MCF 10A (cell line): ENCODE results near the gene COPG2. TPM values are rescaled to one million over a fixed set of nuclear protein-coding genes. Genes with fewer than 3 reads are reported as not detected.

Source experiments
- BruUV-seq: library from RNA; stranded (reverse); fragments of 400-500 nt; replicated peaks from 2 replicates; lab custom pipeline; 2021; lab: Mats Ljungman, UMichigan
- CTCF ChIA-PET: fragments of 300-600 bp; sonication (Branson Sonifier 250); formaldehyde crosslinking; extraction: SDS; loops from one replicate; lab custom pipeline; 2021; ENCODE audit warnings: antibody characterized with exemption, inconsistent platforms; lab: Yijun Ruan, JAX
- POLR2A ChIA-PET: fragments of 300-600, 350-650 bp; sonication (Branson Sonifier 250); formaldehyde crosslinking; extraction: SDS; loops from one replicate; lab custom pipeline; 2020; ENCODE audit warnings: antibody characterized with exemption, inconsistent platforms; lab: Yijun Ruan, JAX
- DNase-seq: peaks from one replicate; pipeline ENCODE4 v3.0.0-alpha.2; 2018; ENCODE audit not compliant: unreplicated experiment
- H3K27ac Mint-ChIP-seq: one replicate; pipeline ENCODE4 v1.8.0; 2022; ENCODE audit warnings: mild to moderate bottlenecking, low read depth, mixed read lengths; ENCODE audit not compliant: unreplicated experiment
- H3K27me3 Mint-ChIP-seq: one replicate; pipeline ENCODE4 v1.8.0; 2022; ENCODE audit warnings: mixed read lengths; ENCODE audit not compliant: insufficient read depth, unreplicated experiment
- H3K36me3 Mint-ChIP-seq: one replicate; pipeline ENCODE4 v1.8.0; 2022; ENCODE audit warnings: mild to moderate bottlenecking, moderate library complexity, mixed read lengths; ENCODE audit not compliant: insufficient read depth, unreplicated experiment
- H3K4me1 Mint-ChIP-seq: one replicate; pipeline ENCODE4 v1.8.0; 2022; ENCODE audit warnings: mixed read lengths; ENCODE audit not compliant: insufficient read depth, unreplicated experiment
- H3K4me3 Mint-ChIP-seq: one replicate; pipeline ENCODE4 v1.8.0; 2022; ENCODE audit warnings: mild to moderate bottlenecking, moderate library complexity, mixed read lengths; ENCODE audit not compliant: unreplicated experiment
- H3K9me3 Mint-ChIP-seq: one replicate; pipeline ENCODE4 v1.8.0; 2022; ENCODE audit warnings: mixed read lengths; ENCODE audit not compliant: unreplicated experiment
- CTCF ChIP-seq: fragments of 200-600 bp; IDR thresholded peaks from one replicate; pipeline ENCODE4 v1.8.0; 2022; ENCODE audit warnings: antibody characterized with exemption, mild to moderate bottlenecking; ENCODE audit not compliant: unreplicated experiment
- intact Hi-C: fragments of 100-400 bp; cut with micrococcal nuclease; formaldehyde crosslinking; loops from 2 replicates; pipeline ENCODE4 v1.14.1; 2022
- total RNA-seq: library from RNA; stranded (reverse); gene quantifications from 2 replicates; pipeline ENCODE4 v1.2.3, GENCODE V29; 2022

COPG2 gene
- total RNA-seq, 1 experiment from 2014 or later: 24.7 TPM

- ChIA-PET POLR2A (no interaction called here), CTCF (interaction anchor here (1.0 kb wide), 1 partner anchor 602 kb away, joined by 3 read pairs; no protein-coding TSS in a partner anchor)
- intact Hi-C loops: no loop called here
- Mint-ChIP-seq H3K27ac (no peak overlapping the region), H3K9me3 (no peaks in the 10 kb centered on the region), H3K36me3 (no peaks in the 10 kb centered on the region), H3K4me3 (no peak overlapping the region), H3K27me3 (no peaks in the 10 kb centered on the region), H3K4me1 (peaks cover 2% of the 10 kb centered on the region)
- BruUV-seq: no TSS peak
- DNase-seq: no peak
- TF ChIP-seq CTCF: no peak
These were observed 5.9 kb upstream of the COPG2 start for GRCh38 chr7:130674456-130674855.

GRCh38 chr7:130673066-130673465 lies 4.5 kb upstream of the COPG2 start:
- Mint-ChIP-seq H3K4me1 (peaks cover 9% of the 10 kb centered on the region), H3K9me3 (no peaks in the 10 kb centered on the region), H3K27ac (no peak overlapping the region), H3K27me3 (no peaks in the 10 kb centered on the region), H3K4me3 (no peak overlapping the region), H3K36me3 (no peaks in the 10 kb centered on the region)
- TF ChIP-seq CTCF: no peak
- DNase-seq: peak; percentile 10
- CTCF ChIA-PET: interaction anchor here (0.6 to 0.7 kb wide), 2 partner anchors 98 to 438 kb away, joined by 3 to 7 read pairs; no protein-coding TSS in a partner anchor
- POLR2A ChIA-PET: no interaction called here
- intact Hi-C loops: no loop called here
- no TSS peak for BruUV-seq

- peaks cover 9% of the 10 kb centered on the region for H3K4me1 Mint-ChIP-seq
- H3K36me3 Mint-ChIP-seq: no peaks in the 10 kb centered on the region
- H3K9me3 Mint-ChIP-seq: no peaks in the 10 kb centered on the region
- no peak for DNase-seq
- intact Hi-C loops: no loop called here
- no peak for TF ChIP-seq CTCF
- no peaks in the 10 kb centered on the region for H3K27me3 Mint-ChIP-seq
- no peak overlapping the region for H3K4me3 Mint-ChIP-seq
- ChIA-PET CTCF (no interaction called here), POLR2A (no interaction called here)
- H3K27ac Mint-ChIP-seq: no peak overlapping the region
- BruUV-seq: no TSS peak
These were observed 3.6 kb upstream of the COPG2 start for GRCh38 chr7:130672146-130672545.

GRCh38 chr7:130669085-130669700 lies 645 bp upstream of the COPG2 start:
- no peak for TF ChIP-seq CTCF
- BruUV-seq: TSS peak; percentile 71
- intact Hi-C loops: no loop called here
- peak overlapping the region; percentile 81 for H3K4me3 Mint-ChIP-seq
- DNase-seq: no peak
- no peaks in the 10 kb centered on the region for H3K27me3 Mint-ChIP-seq
- POLR2A ChIA-PET: interaction anchor here (0.6 to 1.0 kb wide), 5 partner anchors 29 to 703 kb away, joined by 3 to 4 read pairs (median 3); partner anchors contain the start of gene KLHDC10
- H3K36me3 Mint-ChIP-seq: no peaks in the 10 kb centered on the region
- CTCF ChIA-PET: no interaction called here
- H3K27ac Mint-ChIP-seq: no peak overlapping the region
- H3K4me1 Mint-ChIP-seq: peaks cover 9% of the 10 kb centered on the region
- H3K9me3 Mint-ChIP-seq: no peaks in the 10 kb centered on the region
